Measurements from ENCODE around the gene VPS13D.

Gene VPS13D

DNA sequence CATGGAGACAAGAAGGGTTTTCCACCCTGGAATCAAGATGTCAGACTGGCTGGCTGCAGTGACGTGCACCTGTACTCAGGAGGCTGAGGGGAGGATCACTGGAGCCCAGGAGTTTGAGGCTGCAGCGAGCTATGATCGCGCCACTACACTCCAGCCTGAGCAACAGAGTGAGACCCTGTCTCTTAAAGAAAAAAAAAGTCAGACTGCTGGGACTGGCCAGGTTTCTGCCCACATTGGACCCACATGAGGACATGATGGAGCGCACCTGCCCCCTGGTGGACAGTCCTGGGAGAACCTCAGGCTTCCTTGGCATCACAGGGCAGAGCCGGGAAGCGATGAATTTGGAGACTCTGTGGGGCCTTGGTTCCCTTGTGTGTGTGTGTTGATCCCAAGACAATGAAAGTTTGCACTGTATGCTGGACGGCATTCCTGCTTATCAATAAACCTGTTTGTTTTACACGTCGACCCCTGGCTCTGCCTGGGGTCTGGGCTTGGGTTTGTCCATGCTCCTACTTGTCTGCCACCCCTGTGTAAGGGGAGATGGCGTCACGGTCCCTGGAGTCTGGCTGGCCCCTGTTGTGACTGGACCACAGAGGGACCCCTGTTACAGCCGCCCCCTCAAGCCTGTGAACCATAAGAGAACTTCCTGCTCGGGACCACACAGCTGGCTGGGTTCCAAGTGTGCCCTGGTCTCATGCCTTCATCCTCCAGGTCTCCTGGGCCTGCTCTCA is 20.9 kb upstream of the VPS13D start:
- H3K27me3 ChIP-seq (ENCODE audit: insufficient read depth, low read length) = no peaks in the 10 kb centered on the region
- H3K4me3 ChIP-seq (ENCODE audit: low read depth, low read length, poor library complexity, severe bottlenecking) = no peak overlapping the region
- no peak overlapping the region for H2AFZ ChIP-seq (ENCODE audit: low read length)
- no peak overlapping the region for H3K27ac ChIP-seq (ENCODE audit: low read depth, low read length, poor library complexity, severe bottlenecking)
- H3K4me2 ChIP-seq (ENCODE audit: low read length) = no peak overlapping the region
- H4K20me1 ChIP-seq (ENCODE audit: insufficient read depth, low read length) = no peaks in the 10 kb centered on the region
- peaks cover 7% of the 10 kb centered on the region for H3K4me1 ChIP-seq (ENCODE audit: insufficient read depth, low read length, severe bottlenecking)
- no peaks in the 10 kb centered on the region for H3K79me2 ChIP-seq (ENCODE audit: insufficient read depth, low read length)
- TF ChIP-seq, protein P1, sequence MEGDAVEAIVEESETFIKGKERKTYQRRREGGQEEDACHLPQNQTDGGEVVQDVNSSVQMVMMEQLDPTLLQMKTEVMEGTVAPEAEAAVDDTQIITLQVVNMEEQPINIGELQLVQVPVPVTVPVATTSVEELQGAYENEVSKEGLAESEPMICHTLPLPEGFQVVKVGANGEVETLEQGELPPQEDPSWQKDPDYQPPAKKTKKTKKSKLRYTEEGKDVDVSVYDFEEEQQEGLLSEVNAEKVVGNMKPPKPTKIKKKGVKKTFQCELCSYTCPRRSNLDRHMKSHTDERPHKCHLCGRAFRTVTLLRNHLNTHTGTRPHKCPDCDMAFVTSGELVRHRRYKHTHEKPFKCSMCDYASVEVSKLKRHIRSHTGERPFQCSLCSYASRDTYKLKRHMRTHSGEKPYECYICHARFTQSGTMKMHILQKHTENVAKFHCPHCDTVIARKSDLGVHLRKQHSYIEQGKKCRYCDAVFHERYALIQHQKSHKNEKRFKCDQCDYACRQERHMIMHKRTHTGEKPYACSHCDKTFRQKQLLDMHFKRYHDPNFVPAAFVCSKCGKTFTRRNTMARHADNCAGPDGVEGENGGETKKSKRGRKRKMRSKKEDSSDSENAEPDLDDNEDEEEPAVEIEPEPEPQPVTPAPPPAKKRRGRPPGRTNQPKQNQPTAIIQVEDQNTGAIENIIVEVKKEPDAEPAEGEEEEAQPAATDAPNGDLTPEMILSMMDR (IDR thresholded peaks at IDR 0.05; ENCODE audit: low read length) = peak; percentile 82
- TF ChIP-seq EZH2 (IDR thresholded peaks at IDR 0.05; ENCODE audit: borderline replicate concordance, low read length) = no peak
- H3K9me2 ChIP-seq (ENCODE audit: low read depth, low read length) = no peaks in the 10 kb centered on the region
- no peaks in the 10 kb centered on the region for H3K9me3 ChIP-seq (ENCODE audit: low read length)
- no peak overlapping the region for H3K9ac ChIP-seq (ENCODE audit: low read length)
- H3K36me3 ChIP-seq (ENCODE audit: insufficient read depth, low read length) = no peaks in the 10 kb centered on the region
- H3F3A ChIP-seq (ENCODE audit: insufficient read depth, low read length) = no peaks in the 10 kb centered on the region

DNA sequence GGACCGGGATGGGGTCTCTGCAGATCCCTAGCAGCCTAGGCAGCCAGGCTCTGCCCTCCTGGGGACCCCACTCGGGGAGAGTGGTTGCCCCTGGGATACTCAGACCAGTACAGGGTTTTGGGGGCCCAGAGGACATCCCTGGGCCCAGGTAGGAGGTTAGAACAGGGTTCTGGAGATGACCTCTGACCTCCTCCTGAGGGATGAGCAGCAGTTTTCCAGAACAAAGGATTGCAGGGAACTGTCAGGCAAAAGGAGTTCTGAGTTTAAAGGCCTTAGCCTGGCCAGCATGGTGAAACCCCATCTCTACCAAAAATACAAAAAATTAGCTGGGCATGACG is 20.4 kb upstream of the VPS13D start:
- TF ChIP-seq, protein P1 (IDR thresholded peaks at IDR 0.05; ENCODE audit: low read length) = no peak
- TF ChIP-seq EZH2 (IDR thresholded peaks at IDR 0.05; ENCODE audit: borderline replicate concordance, low read length) = no peak
- Histone ChIP-seq H3K27ac (ENCODE audit: low read depth, low read length, poor library complexity, severe bottlenecking) (no peak overlapping the region), H3K4me2 (ENCODE audit: low read length) (no peak overlapping the region), H3K9me2 (ENCODE audit: low read depth, low read length) (no peaks in the 10 kb centered on the region), H3K9me3 (ENCODE audit: low read length) (no peaks in the 10 kb centered on the region), H3K79me2 (ENCODE audit: insufficient read depth, low read length) (no peaks in the 10 kb centered on the region), H3K9ac (ENCODE audit: low read length) (no peak overlapping the region), H2AFZ (ENCODE audit: low read length) (no peak overlapping the region), H3F3A (ENCODE audit: insufficient read depth, low read length) (no peaks in the 10 kb centered on the region), H3K4me3 (ENCODE audit: low read depth, low read length, poor library complexity, severe bottlenecking) (no peak overlapping the region), H4K20me1 (ENCODE audit: insufficient read depth, low read length) (no peaks in the 10 kb centered on the region), H3K27me3 (ENCODE audit: insufficient read depth, low read length) (0 out of 2 replicates have a peak, but pooled peaks cover under 1% of the 10 kb centered on the region), H3K36me3 (ENCODE audit: insufficient read depth, low read length) (no peaks in the 10 kb centered on the region), H3K4me1 (ENCODE audit: insufficient read depth, low read length, severe bottlenecking) (peaks cover 7% of the 10 kb centered on the region)

DNA sequence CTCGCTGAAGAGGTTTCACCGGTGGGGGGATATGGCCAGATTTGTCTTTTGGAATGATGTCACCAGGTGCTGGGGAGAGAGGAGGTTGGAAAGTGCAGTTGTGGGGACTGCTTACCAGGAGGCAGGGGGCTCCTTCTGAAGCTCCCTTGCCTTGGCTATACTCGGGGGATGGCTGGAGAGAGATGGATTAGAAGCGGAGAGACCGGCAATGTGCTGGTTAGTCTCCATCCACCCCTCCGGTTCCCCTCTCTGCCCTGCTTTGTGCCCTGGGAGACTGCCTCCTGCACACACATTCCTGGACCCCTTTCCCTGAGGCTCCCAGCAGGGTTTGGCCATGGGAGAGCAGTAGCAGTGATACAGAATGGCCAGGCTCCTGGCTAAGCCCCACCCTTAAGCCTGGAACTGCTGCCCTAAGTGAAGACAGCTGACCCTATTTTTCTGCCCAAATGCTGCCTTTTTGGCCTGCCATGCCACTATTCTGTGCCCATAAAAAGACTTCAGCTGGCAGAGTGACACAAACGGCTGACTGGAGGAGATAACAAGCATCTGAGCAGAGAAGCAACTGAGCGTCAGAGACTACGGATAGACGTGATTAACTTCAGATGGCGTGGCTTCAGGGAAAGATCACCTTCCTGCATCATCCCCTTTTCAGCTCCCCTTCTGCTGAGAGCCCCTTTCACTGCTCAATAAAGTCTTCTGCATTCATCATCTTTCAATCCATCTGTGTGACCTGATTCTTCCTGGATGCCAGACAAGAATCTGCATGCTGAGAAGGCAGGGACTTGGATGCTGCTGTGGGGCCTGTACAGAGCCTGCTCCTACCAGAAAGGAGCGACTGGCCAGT is 14.5 kb upstream of the VPS13D start:
- Histone ChIP-seq H3K9ac (ENCODE audit: low read length) (no peak overlapping the region), H3K27me3 (ENCODE audit: insufficient read depth, low read length) (peaks cover 10% of the 10 kb centered on the region), H3K9me2 (ENCODE audit: low read depth, low read length) (no peaks in the 10 kb centered on the region), H2AFZ (ENCODE audit: low read length) (no peak overlapping the region), H3K79me2 (ENCODE audit: insufficient read depth, low read length) (no peaks in the 10 kb centered on the region), H3K36me3 (ENCODE audit: insufficient read depth, low read length) (no peaks in the 10 kb centered on the region), H3K4me1 (ENCODE audit: insufficient read depth, low read length, severe bottlenecking) (peaks cover 6% of the 10 kb centered on the region), H3K27ac (ENCODE audit: low read depth, low read length, poor library complexity, severe bottlenecking) (no peak overlapping the region), H3F3A (ENCODE audit: insufficient read depth, low read length) (no peaks in the 10 kb centered on the region), H3K9me3 (ENCODE audit: low read length) (no peaks in the 10 kb centered on the region), H3K4me2 (ENCODE audit: low read length) (no peak overlapping the region), H3K4me3 (ENCODE audit: low read depth, low read length, poor library complexity, severe bottlenecking) (no peak overlapping the region), H4K20me1 (ENCODE audit: insufficient read depth, low read length) (no peaks in the 10 kb centered on the region)
- no peak for TF ChIP-seq EZH2 (IDR thresholded peaks at IDR 0.05; ENCODE audit: borderline replicate concordance, low read length)
- TF ChIP-seq, protein P1 (IDR thresholded peaks at IDR 0.05; ENCODE audit: low read length) = no peak
